Stimulated activated effector memory CD8-positive, alpha-beta T cell treated with anti-CD3 and anti-CD28 coated beads, Interleukin-12 subunit alpha, Interleukin-12 subunit beta, amount 100 ng/mL, for 72 hours (primary cell): Measurements from ENCODE around the gene DYNLT3.

ENCODE experiments used
- ATAC-seq: fragments of 150-1000 bp; cut with Tn5 transposase; 2 replicates; pipeline ENCODE4 v1.10.0; 2021
- DNase-seq, 2 donors: peaks; one replicate each; pipeline ENCODE4 v3.0.0; 2021 to 2022; ENCODE audit warnings: low spot score in 2 of 2
- H3K27ac Mint-ChIP-seq: one replicate; pipeline ENCODE4 v1.8.0; 2022; ENCODE audit warnings: mild to moderate bottlenecking, mixed read lengths
- H3K36me3 Mint-ChIP-seq: one replicate; pipeline ENCODE4 v1.8.0; 2022; ENCODE audit warnings: mild to moderate bottlenecking, mixed read lengths
- H3K4me1 Mint-ChIP-seq: one replicate; pipeline ENCODE4 v1.8.0; 2022; ENCODE audit warnings: mixed read lengths
- H3K4me3 Mint-ChIP-seq: one replicate; pipeline ENCODE4 v1.8.0; 2022; ENCODE audit warnings: mild to moderate bottlenecking, mixed read lengths
- H3K9me3 Mint-ChIP-seq: one replicate; pipeline ENCODE4 v1.8.0; 2022; ENCODE audit warnings: mixed read lengths

Gene DYNLT3

DNA sequence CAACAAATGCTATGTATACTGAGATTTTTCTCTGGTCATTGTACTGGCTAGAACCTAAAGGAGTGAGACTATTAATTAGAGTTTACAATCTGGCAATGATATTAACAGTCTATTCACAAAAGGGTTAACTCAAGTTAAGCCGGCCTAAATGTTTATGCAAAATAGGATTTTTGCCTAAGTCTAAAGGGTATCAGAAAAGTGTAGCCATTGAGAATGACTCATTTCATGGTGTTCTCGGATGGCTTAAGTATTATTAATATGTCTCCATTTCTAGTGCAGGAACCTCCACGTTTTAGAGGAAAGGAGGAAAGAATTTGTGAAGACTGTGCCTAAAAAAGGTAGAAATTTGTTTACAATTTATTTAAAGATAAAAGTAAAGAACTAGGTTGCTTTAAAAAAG lies 29.8 kb downstream of the DYNLT3 start:
- Mint-ChIP-seq H3K4me1 (no peaks in the 10 kb centered on the region), H3K36me3 (no peaks in the 10 kb centered on the region), H3K4me3 (no peak overlapping the region), H3K27ac (no peak overlapping the region), H3K9me3 (no peaks in the 10 kb centered on the region)
- ATAC-seq (no peak), DNase-seq (no peak)

DNA sequence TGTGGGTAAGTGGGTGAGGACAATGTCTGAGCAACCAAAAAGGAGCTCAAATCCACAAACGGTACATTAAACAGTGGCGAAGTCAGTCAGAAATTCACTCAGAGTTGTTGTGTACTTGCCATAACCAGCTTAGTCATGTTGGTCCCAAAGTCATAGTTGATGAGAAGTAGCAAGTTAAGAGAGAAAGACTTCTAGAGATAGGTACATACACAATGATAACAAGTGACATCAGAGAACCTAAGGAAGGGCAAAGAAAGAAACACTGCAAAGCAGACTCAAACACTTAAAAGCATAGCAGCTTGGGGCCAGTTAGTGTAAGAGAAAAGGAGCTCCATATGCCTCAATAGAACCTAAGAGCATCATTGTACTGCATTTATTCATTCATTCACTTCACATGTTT lies 30.2 kb downstream of the DYNLT3 start:
- no peaks in the 10 kb centered on the region for H3K4me1 Mint-ChIP-seq
- DNase-seq (no peak), ATAC-seq (no peak)
- no peak overlapping the region for H3K4me3 Mint-ChIP-seq
- H3K9me3 Mint-ChIP-seq = no peaks in the 10 kb centered on the region
- no peaks in the 10 kb centered on the region for H3K36me3 Mint-ChIP-seq
- no peak overlapping the region for H3K27ac Mint-ChIP-seq

DNA sequence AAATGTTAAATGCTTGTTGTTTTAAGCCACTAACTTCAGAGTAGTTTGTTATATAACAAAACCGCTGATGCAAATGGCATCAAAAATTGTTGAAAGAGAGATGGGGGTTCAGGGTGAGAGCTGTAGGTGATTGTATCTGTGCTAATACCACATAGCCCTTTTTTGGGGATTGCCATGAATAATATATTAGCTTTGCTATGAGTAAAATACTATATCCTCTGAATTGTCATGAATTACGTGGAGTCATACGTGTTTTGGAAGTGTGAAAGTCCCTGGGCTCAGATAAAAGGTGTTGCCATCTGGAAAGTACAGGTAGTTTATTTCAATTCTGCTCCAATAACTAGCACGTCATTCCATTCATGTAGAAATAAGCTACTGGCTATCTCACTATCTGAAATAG lies 30.6 kb downstream of the DYNLT3 start:
- ATAC-seq = no peak
- no peak for DNase-seq
- Mint-ChIP-seq H3K9me3 (no peaks in the 10 kb centered on the region), H3K4me3 (no peak overlapping the region), H3K36me3 (no peaks in the 10 kb centered on the region), H3K27ac (no peak overlapping the region), H3K4me1 (no peaks in the 10 kb centered on the region)

DNA sequence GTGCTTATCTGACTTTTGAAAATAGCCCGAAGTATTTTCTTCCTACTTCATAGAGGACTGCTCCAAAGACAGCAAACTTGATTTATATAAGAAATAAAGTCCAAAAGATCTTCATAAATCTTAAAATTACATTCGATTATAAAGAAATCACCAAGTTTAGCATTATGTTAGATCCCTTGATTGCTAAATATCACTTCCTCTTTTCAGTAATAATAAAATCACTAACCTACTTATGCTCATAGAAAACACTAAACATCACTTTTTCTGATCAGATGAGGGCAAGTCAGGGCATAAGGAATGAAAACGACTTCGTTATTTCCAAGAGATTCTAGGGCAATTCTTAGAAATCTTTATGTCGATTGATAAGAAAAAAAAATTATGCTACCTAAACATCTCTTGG lies 32.0 kb downstream of the DYNLT3 start:
- ATAC-seq (no peak), DNase-seq (no peak)
- Mint-ChIP-seq H3K9me3 (no peaks in the 10 kb centered on the region), H3K4me3 (no peak overlapping the region), H3K4me1 (no peaks in the 10 kb centered on the region), H3K36me3 (no peaks in the 10 kb centered on the region), H3K27ac (no peak overlapping the region)

DNA sequence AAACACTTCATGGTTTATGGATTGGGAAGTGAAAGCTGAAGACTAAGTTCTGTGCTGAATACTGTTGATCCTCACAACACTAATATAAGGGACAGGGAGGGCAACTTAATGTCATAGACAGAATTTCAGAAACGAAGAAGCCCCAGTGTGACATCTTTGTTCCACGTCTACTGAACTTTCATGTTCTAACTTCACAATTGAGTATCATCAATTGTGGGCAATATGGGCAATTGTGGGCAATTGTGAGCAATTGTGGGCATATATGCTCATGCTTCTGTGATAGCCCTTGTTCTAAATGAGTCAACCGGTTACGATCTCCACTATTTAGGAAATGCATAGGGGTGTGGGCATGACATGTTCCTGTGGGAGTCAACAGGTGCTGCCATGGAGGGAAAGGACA lies 33.8 kb downstream of the DYNLT3 start:
- ATAC-seq = peak; percentile 89
- DNase-seq = no peak
- Mint-ChIP-seq H3K9me3 (no peaks in the 10 kb centered on the region), H3K4me3 (no peak overlapping the region), H3K4me1 (no peaks in the 10 kb centered on the region), H3K27ac (no peak overlapping the region), H3K36me3 (no peaks in the 10 kb centered on the region)

DNA sequence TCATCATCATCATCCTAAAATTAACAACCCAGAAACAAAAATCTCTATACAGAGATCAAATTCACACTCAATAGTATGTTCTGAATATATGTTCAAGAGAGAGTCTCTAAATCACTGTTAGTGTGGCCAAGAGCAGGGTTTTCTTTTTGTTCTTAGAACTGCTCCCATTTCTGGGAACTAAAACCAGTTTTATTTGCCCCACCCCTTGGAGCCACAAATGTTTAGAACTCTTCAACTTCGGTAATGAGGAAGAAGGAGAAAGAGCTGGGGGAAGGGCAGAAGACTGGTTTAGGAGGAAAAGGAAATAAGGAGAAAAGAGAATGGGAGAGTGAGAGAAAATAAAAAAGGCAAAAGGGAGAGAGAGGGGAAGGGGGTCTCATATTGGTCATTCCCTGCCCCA lies 35.3 kb downstream of the DYNLT3 start:
- H3K4me1 Mint-ChIP-seq = no peaks in the 10 kb centered on the region
- peak overlapping the region; percentile 77 for H3K27ac Mint-ChIP-seq
- no peaks in the 10 kb centered on the region for H3K9me3 Mint-ChIP-seq
- no peak overlapping the region for H3K4me3 Mint-ChIP-seq
- H3K36me3 Mint-ChIP-seq = no peaks in the 10 kb centered on the region
- DNase-seq (no peak), ATAC-seq (no peak)

DNA sequence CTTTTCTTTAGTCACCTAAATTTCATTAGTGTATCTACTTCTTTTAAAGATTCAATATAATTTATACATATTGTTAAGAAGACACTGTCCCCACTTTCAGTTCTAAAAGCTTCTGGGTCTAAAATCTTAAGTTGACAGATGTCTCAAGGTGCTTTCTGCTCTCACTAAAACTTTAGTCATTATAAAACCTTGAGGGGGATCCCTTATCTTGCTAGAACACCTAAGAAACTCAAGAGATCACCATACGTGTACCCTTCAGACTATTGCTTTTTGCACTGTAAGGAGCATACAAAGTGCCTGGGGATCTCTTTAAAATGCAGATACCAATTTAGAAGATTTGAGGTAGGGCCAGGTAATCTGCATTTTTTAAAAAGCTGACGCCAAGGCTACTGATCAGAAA lies 37.4 kb downstream of the DYNLT3 start:
- Mint-ChIP-seq H3K9me3 (no peaks in the 10 kb centered on the region), H3K36me3 (no peaks in the 10 kb centered on the region), H3K27ac (no peak overlapping the region), H3K4me1 (no peaks in the 10 kb centered on the region), H3K4me3 (no peak overlapping the region)
- DNase-seq = no peak
- ATAC-seq = no peak

DNA sequence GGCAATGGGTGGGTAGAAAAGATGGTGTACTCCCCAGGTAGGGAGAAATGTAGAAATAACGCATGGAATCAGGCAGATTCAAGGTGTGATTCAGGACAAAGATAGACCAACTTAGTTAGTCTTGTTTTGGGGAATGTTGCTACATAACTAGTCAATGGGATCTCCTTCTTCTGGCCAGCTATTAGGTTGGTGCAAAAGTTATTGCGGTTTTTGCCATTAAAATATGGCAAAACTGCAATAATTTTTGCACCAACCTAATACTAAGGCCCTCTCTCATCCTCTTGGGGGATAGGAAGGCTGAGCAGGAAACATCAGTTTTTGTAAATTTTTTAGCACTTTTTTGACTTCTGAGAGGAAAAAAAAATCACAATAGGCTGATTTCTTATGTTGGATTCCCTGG lies 44.3 kb downstream of the DYNLT3 start:
- no peak for ATAC-seq
- no peak overlapping the region for H3K4me3 Mint-ChIP-seq
- no peaks in the 10 kb centered on the region for H3K36me3 Mint-ChIP-seq
- H3K4me1 Mint-ChIP-seq = no peaks in the 10 kb centered on the region
- H3K27ac Mint-ChIP-seq = no peak overlapping the region
- DNase-seq = no peak
- no peaks in the 10 kb centered on the region for H3K9me3 Mint-ChIP-seq

DNA sequence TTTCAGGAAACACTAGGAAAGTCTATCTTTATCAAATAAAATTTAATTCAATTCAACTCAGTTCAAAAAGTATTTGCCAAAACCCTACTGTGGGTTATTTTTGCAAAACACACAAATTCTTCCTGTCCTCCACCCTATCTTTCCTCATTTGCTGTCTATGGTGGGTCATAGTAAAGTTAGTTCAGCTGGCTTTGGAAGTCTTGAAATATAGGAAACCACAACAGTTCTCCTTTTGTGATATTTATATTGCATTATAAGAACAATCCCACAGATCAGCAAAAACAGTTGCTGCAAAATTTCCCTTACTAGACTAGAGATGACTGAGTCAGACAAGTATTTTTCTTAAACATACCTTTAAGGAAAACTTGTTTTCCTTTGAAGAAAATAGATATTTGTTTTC lies 45.3 kb downstream of the DYNLT3 start:
- Mint-ChIP-seq H3K36me3 (no peaks in the 10 kb centered on the region), H3K4me1 (no peaks in the 10 kb centered on the region), H3K4me3 (no peak overlapping the region), H3K9me3 (no peaks in the 10 kb centered on the region), H3K27ac (no peak overlapping the region)
- no peak for ATAC-seq
- DNase-seq = no peak

DNA sequence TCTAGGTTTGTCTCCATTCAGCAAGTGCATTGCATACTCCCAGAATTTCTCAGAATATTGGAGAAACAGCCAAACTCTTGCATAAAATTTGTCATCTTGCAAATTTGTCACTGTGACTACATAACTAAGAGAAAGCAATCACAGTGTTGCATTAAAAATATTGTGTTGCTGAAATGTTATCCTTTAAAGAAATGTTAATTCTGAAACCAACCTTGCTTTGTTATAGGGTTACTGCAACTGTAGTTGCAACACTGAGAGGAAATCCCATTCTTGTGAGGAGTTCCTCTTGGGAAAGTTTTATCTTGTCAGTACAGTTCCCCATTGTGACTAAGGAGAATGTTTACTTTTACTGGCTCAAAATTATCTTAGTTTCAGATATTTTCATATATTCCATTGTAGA lies 46.7 kb downstream of the DYNLT3 start:
- no peak for DNase-seq

DNA sequence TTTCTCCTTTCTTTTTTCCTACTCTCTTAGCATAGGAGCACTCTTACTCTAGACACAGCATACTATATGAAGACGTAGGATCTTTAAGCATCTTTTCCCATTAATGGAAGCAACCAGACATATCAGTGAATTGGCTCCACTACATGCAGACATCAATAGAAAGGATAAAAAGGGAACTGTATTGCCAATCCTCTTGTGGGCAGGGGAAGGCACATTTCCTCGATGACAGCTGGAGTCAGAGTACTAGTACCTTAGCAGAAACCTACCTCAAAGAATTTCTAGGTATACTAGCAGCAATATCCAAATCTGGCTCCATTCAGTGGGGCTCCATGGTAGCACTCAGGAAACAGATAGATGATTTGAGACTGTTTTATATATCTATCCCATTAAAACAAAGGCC lies 47.4 kb downstream of the DYNLT3 start:
- no peak for ATAC-seq

More for the DNA sequence above, 46.7 kb downstream of the DYNLT3 start:
- Mint-ChIP-seq H3K36me3 (no peaks in the 10 kb centered on the region), H3K9me3 (no peaks in the 10 kb centered on the region), H3K4me1 (no peaks in the 10 kb centered on the region), H3K27ac (no peak overlapping the region), H3K4me3 (no peak overlapping the region)
- ATAC-seq = no peak

DNA sequence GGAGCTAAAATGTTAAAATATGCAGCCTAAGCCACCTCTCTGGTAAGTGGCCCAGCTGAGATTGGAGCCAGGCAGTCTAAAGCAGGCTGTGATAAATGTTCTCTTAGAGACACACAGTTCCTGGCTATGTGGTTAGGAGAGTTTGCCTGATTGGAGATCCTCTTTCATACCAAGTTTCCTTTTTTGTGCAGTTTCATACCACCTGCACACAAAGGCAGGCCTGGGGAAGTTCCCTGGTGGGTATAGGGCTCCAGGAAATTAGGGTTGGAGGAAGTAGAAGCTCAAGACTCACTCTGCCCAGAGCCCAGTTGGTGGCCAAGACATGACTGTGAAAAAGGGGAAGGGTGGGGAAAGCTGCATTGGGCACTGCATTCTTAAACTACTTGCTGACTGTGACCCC lies 50.6 kb downstream of the DYNLT3 start:
- H3K36me3 Mint-ChIP-seq = no peaks in the 10 kb centered on the region
- no peak for DNase-seq
- no peaks in the 10 kb centered on the region for H3K4me1 Mint-ChIP-seq
- H3K9me3 Mint-ChIP-seq = no peaks in the 10 kb centered on the region
- H3K4me3 Mint-ChIP-seq = no peak overlapping the region
- no peak for ATAC-seq
- H3K27ac Mint-ChIP-seq = no peak overlapping the region

More for the DNA sequence above, 47.4 kb downstream of the DYNLT3 start:
- H3K36me3 Mint-ChIP-seq = no peaks in the 10 kb centered on the region
- H3K9me3 Mint-ChIP-seq = no peaks in the 10 kb centered on the region
- no peak overlapping the region for H3K4me3 Mint-ChIP-seq
- H3K4me1 Mint-ChIP-seq = no peaks in the 10 kb centered on the region
- H3K27ac Mint-ChIP-seq = no peak overlapping the region
- DNase-seq = no peak

DNA sequence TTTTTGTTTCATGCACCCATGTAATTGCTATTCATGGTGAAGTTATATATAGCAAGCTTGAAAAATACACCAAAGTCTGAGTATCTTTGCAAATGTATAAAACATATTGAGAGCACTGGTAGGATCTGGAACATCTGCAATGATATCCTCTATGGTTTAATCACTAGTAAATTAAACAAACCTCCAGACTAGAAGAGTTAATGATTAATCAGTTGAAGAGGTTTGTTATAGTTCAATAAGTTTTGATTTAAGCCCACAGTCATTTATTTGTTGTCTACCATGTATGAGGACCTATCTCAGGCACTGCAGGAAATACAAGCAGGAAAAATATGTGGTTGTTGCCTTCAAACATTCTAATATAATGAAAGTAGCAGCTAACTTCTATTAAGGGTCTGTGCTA lies 51.1 kb downstream of the DYNLT3 start:
- no peaks in the 10 kb centered on the region for H3K9me3 Mint-ChIP-seq
- no peaks in the 10 kb centered on the region for H3K36me3 Mint-ChIP-seq
- ATAC-seq (no peak), DNase-seq (no peak)
- no peak overlapping the region for H3K27ac Mint-ChIP-seq
- no peak overlapping the region for H3K4me3 Mint-ChIP-seq
- no peaks in the 10 kb centered on the region for H3K4me1 Mint-ChIP-seq
